ENCODE data around the gene MYO5B.

Gene MYO5B

GRCh38 chr18:49910986-49911385, 284.0 kb downstream of the MYO5B start:
- H3K4me3 ChIP-seq (ENCODE audit: low read depth, low read length): no peak overlapping the region
- no peak for TF ChIP-seq CTCF (IDR thresholded peaks at IDR 0.05; ENCODE audit: low read depth, low read length)
- DNase-seq (ENCODE audit: low read depth, low spot score): no peak
- in situ Hi-C loops (cut with HindIII; ENCODE audit: low sequenced_read_pairs): no loop called here

GRCh38 chr18:49910019-49910418, 284.9 kb downstream of the MYO5B start:
- in situ Hi-C loops (cut with HindIII; ENCODE audit: low sequenced_read_pairs): no loop called here
- TF ChIP-seq CTCF (IDR thresholded peaks at IDR 0.05; ENCODE audit: low read depth, low read length): no peak
- no peak overlapping the region for H3K4me3 ChIP-seq (ENCODE audit: low read depth, low read length)
- no peak for DNase-seq (ENCODE audit: low read depth, low spot score)

- H3K4me3 ChIP-seq (ENCODE audit: low read depth, low read length): no peak overlapping the region
- no peak for TF ChIP-seq CTCF (IDR thresholded peaks at IDR 0.05; ENCODE audit: low read depth, low read length)
- peak; percentile 32 for DNase-seq (ENCODE audit: low read depth, low spot score)
- in situ Hi-C loops (cut with HindIII; ENCODE audit: low sequenced_read_pairs): no loop called here
These were observed 287.5 kb downstream of the MYO5B start for GRCh38 chr18:49907346-49907929.

- no peak for TF ChIP-seq CTCF (IDR thresholded peaks at IDR 0.05; ENCODE audit: low read depth, low read length)
- in situ Hi-C loops (cut with HindIII; ENCODE audit: low sequenced_read_pairs): no loop called here
- no peak overlapping the region for H3K4me3 ChIP-seq (ENCODE audit: low read depth, low read length)
- DNase-seq (ENCODE audit: low read depth, low spot score): no peak
These were observed 289.2 kb downstream of the MYO5B start for GRCh38 chr18:49905771-49906170.

- in situ Hi-C loops (cut with HindIII; ENCODE audit: low sequenced_read_pairs): no loop called here
- TF ChIP-seq CTCF (IDR thresholded peaks at IDR 0.05; ENCODE audit: low read depth, low read length): no peak
- H3K4me3 ChIP-seq (ENCODE audit: low read depth, low read length): no peak overlapping the region
- no peak for DNase-seq (ENCODE audit: low read depth, low spot score)
These were observed 289.9 kb downstream of the MYO5B start for GRCh38 chr18:49904871-49905555.

GRCh38 chr18:49901862-49902340, 293.0 kb downstream of the MYO5B start:
- in situ Hi-C loops (cut with HindIII; ENCODE audit: low sequenced_read_pairs): no loop called here
- no peak for TF ChIP-seq CTCF (IDR thresholded peaks at IDR 0.05; ENCODE audit: low read depth, low read length)
- H3K4me3 ChIP-seq (ENCODE audit: low read depth, low read length): no peak overlapping the region
- no peak for DNase-seq (ENCODE audit: low read depth, low spot score)

Data from astrocyte of the spinal cord (primary cell).